CD4-positive, alpha-beta T cell treated with Interleukin-4 for 1 hour (primary cell): ENCODE measurements around the gene COL26A1.
"Not testable (repeated sequence)": the region's sequence is repeated elsewhere in the genome, so short reads cannot be mapped to it uniquely, and the experiment has no call there.

Experiments used
- DNase-seq, 2 donors: peaks; one replicate each; pipeline ENCODE4 v3.0.0-alpha.2; 2020 to 2022

The COL26A1 gene

GRCh38 chr7:101502466-101503098, 139.9 kb downstream of the COL26A1 start:
- no peak for DNase-seq

- not testable (repeated sequence) for DNase-seq
Observed at GRCh38 chr7:101505510-101505909, 142.8 kb downstream of the COL26A1 start.

GRCh38 chr7:101506531-101506930, 143.9 kb downstream of the COL26A1 start:
- no peak for DNase-seq

DNA sequence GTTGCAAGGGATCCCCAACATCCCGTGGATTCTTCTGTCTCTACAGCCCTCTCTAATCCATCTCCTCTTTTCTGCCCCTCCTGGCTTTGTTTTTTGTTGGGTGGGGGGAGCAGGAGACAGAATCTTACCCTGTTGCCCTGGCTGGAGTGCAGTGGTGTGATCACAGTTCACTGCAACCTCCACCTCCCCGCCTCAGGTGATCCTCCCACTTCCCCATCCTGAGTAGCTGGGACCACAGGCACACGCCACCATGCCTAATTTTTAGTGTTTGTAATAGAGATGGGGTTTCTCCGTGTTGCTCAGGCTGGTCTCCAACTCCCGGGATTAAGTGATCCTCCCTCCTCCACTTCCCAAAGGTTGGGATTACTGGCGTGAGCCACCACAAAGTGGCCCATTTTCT, 144.7 kb downstream of the COL26A1 start:
- DNase-seq, result no peak

DNA sequence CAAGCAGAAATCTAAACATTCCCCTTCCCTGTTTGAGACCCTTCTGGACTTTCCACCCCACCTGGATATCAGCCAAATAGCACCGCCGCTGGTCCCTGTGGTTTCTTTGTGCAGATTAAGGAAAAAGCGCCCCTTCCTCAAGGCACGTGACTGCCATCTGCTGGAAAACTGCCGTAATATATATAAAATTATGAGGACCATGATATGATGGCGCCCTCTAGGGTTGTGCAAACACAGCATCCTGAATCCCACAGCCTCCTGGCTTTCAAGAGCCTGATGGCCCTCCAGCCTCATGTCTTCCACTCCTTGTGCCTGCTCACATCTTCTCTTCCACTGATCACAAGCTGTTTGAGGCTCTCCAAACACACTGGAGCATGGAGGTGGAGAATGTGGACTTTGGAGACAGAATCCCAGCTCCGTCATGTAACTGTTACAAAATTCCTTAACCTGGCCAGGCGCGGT, 145.1 kb downstream of the COL26A1 start:
- DNase-seq, result peak; percentile 16 to 26

- no peak for DNase-seq
Observed at GRCh38 chr7:101510297-101510696, 147.6 kb downstream of the COL26A1 start.

GRCh38 chr7:101511965-101512364, 149.3 kb downstream of the COL26A1 start:
- no peak for DNase-seq

- DNase-seq, result no peak
Observed at GRCh38 chr7:101516851-101517250, 154.2 kb downstream of the COL26A1 start.

DNA sequence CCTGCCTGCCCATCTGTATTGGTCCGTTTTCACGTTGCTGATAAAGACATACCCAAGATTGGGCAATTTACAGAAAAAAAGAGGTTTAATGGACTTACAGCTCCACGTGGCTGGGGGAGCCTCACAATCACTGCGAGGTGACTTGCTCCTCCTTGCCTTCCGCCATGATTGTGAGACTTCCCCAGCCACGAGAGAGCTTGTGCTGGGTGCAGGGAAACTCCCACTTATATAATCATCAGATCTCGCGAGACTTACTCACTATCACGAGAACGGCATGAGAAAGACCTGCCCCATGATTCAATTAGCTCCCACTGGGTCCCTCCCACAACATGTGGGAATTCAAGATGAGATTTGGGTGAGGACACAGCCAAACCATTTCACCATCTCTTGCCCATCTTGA, 154.6 kb downstream of the COL26A1 start:
- DNase-seq, result no peak

DNA sequence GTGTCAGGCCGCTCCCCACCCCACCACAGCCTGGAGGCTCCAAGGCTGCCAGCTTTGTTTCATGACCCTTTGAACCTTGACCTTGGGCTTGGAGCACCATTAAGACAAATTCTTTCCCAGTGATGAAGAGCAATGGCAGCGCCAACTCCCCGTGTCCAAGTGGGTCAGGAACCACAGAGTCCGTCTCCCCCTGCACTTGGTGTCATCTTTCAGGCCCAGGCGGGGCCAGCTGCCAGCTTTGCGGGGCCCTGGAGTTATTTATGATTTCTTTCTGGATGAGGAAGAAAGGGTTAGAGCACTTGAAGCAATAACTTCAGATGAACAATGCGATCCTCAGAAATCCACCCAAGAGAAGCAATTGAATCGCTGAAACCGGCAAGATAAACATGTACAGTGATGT, 155.7 kb downstream of the COL26A1 start:
- DNase-seq, result no peak

DNA sequence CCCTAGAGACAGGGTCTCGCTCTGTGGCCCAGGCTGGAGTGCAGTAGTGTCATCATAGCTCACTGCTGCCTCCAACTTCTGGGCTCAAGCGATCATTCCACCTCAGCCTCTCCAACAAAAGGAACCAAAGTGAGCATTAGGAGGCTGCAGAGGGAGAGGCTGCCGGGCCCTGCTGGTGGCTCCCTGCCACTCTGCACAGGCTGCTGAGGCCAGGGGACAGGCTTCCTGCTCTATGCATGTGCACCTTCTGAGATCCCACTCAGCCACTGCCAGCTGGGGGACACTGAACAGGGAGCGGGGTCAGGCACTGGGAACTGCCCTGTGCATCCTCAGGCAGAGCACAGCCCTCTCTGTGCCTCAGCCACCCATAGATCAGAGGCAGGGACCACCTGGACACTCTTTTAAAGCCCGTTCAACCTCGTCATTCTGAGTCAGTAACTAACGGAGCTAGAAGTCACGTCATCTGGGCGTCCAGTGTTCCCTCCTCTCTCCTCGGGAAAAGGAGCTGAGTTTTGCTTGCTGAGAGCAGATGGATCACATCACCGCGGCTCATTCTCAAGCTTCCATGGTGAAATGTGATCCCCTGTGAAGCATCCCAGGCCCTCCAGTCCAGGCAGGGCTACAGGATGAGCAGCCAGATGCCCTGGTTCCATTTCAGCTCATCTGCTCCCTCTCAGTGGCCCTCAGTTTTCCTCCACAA, 156.8 kb downstream of the COL26A1 start:
- DNase-seq, result no peak

DNA sequence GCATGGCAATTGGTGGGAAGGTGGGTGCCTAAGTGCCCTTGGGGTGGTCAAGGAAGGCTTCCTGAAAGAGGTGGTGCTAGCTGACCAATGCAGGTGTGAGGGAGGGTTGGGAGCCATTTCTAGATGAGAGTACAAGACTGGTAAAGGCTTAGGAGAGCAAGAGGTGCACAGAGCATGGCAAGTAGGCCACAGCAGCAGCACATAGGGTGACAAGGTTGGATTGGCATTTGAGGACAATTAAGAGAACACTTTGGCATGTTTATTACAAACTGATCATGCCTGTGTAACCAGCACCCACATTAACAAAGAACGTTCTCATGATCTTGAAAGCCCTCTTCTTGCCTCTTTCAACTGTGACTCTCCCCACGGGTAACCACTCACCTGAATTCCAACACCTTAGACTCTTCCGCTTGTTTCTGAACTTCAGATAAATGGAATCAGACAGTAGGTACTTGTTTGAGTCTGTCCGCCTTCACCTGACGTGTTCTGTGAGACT, 158.8 kb downstream of the COL26A1 start:
- no peak for DNase-seq

DNA sequence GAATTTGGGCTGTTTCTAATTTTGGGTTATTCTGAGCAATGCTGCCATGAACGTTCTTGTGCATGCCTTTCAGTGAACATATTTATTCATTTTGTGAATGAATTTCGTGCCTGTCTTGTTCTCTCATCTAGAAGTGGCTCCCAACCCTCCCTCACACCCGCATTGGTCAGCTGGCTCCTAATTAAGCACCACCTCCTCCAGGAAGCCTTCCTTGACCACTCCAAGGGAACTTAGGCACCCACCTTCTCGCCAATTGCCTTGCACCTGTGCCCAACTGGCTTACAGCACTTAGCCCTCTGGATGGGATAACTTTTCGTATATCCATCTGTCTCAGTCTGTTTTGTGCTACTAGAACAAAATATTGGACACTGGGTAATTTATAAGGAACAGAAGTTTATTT, 159.3 kb downstream of the COL26A1 start:
- DNase-seq, result no peak

DNA sequence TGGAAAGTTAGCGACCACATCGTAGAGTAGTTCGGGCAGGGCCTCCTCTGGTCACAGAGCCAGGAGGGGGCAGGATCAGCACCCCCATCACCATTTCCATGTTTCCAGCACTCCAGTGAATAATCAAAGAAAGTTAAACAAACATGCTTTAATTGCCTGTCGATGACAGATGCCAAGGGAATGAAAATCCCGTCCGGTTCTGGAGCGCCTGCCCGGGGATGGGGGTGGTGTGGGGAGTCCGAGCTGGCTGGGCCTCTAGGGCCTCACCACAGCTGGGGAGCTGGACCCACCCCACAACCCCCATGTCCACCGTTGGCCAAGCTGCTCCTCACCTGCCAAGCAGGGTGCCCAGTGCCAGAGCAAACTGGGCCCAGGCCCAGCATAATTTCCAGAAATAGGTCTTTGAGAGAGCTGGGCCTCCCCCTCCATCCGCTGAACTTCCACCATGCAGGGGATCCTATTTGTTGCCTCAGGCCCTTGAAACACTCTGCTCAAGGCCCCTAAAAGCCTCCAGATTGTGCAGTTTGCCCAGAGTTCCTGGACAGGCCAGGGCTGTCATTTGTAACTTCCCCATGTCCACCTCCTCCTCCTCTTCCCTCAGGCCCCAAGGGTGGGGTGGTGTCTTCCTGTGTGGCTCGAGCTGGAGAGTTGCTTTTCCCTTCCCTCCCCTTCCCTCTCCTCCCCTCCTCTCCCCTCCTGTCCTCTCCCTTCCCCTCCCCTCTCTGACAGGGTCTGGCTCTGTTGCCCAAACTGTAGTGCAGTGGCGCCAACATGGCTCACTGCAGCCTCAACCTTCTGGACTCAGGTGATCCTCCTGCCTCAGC, 165.4 kb downstream of the COL26A1 start:
- DNase-seq, result no peak

DNA sequence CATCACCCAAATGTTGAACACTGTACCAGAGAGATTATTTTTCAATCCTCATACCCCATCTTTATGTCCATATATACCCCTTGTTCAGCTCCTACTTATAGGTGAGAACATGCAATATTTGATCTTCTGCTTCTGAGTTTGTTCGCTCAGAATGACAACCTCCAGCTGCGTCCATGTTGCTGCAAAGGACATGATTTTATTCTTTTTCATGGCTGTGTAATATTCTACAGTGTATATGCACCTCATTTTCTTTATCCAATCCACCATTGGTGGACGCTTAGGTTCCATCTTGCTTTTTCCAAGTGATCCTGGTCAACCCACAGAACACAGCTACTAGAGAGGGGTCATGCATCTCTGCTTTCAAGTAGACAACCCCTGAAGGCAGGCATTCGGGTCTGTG, 166.9 kb downstream of the COL26A1 start:
- no peak for DNase-seq

GRCh38 chr7:101531726-101532357, 169.2 kb downstream of the COL26A1 start:
- no peak for DNase-seq

DNA sequence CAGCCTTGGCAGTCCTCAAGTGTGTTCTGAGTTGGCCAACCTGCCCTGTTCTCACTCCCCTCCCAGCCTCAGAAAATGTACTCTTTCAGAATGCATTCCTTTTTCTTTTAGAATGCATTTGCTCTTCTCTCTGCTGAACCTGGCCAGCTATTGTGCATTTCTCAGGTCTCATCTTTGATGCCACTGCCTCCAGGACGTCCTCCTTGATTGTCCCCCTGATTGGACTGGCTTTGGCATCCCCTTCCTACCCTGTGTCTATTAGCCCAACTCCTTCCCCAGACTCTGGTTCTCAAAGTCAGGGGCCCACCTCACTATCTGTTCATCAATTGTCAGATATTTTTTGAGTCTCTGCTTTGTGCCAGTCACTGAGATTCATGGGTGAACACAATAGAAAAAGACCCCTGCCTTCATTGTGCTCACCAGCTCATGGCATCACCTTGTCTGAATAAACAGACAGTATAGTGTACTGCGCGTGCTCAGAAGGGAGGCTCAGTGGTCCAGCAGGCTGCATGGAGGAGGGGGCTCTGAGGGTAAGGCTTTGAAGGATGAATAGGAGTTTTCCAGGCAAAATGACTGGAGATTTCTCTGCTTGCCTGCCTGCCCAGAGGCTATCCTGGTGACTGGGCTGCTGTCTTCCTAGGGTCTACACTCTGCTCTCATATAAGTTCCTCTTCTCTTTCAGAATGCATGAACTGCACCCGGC, 169.9 kb downstream of the COL26A1 start:
- DNase-seq, result no peak

DNA sequence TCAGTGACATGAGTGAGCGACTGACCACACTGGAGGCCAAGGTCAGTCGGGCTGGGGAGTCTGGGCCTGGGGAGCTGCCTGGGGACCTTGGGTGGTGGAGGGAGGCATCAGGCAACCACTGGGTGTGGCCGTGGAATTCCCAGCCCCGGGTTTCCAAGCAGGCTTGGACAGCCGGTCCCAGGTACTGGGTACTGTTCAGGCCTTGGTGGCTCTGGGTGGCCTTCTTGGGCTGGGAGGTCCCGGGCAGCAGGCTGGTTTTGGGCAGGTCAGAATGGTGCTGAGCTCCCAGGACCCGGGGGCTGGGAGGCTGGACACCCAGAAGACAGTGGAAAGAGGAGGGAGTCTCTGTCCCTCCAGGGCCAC, 170.4 kb downstream of the COL26A1 start:
- no peak for DNase-seq

DNA sequence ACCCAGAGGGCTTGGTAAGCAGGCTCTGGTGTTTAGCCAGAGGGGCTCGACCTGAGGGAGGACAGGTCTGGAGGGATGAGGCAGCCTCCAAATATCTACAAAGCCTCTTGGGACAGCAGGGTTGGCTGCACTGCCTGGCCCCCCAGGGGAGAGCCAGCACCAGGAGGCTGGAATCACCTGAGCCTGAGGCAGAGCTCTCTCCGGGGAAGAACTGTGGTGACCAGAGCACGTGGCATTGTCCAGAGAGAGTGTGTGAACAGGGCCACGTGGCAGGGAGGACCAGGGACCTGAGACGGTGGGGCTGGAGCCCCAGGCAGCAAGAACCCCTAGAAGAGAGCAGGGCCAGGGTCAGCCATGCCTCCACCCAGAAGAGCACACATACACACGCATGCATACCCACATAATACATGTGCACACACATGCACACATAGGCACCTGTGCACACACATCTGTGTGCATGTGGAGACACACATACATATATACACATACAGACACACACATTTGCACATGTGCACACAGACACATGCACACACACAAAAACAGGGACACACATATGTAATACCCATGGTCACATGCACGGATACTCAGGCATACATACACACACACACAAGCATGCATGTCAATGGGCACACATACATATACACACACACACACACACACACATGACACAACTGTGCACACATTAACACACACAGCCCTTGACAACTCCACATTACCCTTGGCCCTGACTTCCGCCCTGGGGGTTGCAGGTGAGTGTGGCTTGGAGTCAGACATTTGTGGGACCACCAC, 171.5 kb downstream of the COL26A1 start:
- DNase-seq, result no peak

GRCh38 chr7:101534873-101535272, 172.2 kb downstream of the COL26A1 start:
- DNase-seq, result no peak

DNA sequence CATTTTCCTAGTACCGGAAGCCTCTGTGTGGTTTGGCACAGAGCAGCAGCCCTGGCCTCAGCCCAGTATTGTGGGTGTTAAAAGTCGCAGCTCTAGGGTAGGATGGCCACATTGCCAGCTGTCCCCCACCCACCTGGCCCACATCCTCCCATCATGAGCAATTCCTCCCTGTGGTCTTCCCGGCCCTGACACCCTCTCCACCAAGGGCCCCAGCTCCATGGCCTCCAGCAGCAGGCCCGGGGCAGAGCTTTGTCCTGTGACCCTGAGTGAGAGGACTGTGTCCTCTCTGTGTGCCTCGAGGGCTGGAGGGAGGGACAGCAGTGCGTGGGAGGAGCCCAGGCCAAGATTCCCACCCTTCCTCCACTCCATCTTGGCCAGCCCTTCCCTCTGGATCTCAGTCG, 172.7 kb downstream of the COL26A1 start:
- no peak for DNase-seq

DNA sequence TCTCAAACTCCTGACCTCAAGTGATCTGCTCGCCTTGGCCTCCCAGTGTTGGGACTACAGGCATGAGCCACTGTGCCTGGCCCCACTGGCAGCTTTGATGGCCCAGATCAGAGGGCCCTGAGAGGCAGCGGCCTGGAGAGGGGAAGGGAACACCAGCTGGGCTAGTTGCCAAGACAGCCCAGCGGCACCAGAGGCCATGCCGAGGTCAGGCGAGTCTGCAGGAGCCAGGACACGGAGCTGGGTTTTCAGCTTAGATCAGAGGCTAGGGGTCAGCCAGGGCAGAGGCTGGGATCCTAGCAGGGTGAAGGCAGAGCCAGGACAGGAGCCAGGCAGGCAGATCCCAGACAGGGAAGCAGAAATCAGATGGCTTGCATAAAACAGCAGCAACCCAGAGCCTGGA, 173.6 kb downstream of the COL26A1 start:
- no peak for DNase-seq
